HG02943 (cell line): ENCODE measurements around the gene AXIN2.

Experiments
- ATAC-seq: cut with Tn5 transposase; IDR thresholded peaks from one replicate; pipeline ENCODE4 v1.9.1; 2021; ENCODE audit warnings: mild to moderate bottlenecking, low read depth, moderate library complexity; ENCODE audit not compliant: unreplicated experiment

The AXIN2 gene, protein sequence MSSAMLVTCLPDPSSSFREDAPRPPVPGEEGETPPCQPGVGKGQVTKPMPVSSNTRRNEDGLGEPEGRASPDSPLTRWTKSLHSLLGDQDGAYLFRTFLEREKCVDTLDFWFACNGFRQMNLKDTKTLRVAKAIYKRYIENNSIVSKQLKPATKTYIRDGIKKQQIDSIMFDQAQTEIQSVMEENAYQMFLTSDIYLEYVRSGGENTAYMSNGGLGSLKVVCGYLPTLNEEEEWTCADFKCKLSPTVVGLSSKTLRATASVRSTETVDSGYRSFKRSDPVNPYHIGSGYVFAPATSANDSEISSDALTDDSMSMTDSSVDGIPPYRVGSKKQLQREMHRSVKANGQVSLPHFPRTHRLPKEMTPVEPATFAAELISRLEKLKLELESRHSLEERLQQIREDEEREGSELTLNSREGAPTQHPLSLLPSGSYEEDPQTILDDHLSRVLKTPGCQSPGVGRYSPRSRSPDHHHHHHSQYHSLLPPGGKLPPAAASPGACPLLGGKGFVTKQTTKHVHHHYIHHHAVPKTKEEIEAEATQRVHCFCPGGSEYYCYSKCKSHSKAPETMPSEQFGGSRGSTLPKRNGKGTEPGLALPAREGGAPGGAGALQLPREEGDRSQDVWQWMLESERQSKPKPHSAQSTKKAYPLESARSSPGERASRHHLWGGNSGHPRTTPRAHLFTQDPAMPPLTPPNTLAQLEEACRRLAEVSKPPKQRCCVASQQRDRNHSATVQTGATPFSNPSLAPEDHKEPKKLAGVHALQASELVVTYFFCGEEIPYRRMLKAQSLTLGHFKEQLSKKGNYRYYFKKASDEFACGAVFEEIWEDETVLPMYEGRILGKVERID

DNA sequence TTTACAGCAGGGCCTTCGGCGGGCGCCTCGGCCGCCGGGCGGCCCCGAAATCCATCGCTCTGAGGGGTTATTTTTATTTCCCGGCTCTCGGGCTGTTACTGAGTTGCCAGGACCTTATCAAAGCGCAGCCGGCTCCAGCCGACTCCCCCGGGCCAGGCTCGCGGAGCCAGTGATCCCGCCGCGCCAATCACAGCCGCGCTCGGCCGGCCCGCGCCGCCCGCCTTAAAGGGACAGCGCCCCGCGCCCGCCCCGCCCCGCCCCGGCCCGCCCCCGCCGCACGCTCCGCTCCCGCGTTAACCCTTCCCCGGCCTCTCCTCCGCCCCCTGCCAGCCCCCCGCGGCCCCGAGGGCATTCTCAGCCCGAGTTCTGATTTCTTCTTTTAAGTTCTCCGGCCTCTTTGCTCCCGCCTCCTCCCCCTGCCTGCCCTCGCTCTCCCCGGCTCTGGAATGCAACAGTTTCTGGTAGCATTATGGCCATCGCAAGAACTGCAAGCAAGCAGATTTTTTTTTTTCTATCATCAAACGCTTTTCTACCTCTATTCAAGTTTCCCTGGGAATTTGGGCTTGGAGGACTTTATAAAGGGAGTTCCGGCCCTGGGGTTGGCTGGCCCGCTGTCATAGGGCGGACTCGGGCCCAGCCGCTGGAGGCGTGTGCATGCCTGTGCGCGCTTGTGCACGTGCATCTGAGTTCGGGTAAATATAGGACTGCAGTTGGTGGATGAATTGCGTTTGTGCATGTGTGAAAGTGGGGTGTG lies at the start of gene AXIN2:
TSS of gene AXIN2 (minus strand) at position 197 of the 754 bp plus-strand sequence. CDS start 3,028 bp downstream, outside the sequence.
- peak; percentile 68 for ATAC-seq

DNA sequence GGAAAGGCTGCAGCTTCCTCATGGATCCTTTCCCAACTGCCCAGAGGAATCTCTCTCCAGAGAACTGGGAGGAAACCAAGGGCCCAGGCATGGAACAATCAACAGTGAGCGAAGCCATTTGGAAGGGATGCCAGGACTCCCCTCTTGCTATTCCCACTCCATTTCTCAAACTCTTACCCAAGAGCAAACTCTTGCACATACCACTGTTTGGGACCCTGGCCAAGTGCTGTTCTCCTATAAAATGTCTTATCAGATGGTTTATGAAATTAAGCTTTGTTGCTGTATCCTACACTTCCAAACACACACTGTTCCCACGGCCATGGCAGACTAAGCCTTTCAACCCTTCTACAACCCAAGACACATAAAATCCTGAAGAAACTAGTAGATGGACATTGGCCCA lies 48.3 kb upstream of the AXIN2 start:
- no peak for ATAC-seq

DNA sequence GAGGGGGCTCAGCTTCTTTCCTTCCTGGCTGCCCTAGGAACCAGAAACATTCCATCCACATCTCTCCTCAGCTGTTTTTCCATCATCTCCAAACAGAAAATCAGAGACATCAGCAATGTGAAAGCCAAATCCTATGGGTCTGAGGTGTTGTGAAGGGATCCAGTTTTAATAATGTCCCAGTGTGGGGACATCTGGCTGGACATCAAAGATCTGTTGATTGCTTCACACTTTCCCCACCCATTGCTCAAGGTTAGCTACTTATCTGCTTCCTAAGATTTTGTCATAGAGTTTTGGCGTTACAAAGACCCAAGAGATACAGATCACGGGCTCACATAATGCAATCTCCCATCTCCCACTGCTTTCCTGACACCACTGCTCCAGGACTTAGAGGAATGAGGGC lies 47.8 kb upstream of the AXIN2 start:
- ATAC-seq = no peak

DNA sequence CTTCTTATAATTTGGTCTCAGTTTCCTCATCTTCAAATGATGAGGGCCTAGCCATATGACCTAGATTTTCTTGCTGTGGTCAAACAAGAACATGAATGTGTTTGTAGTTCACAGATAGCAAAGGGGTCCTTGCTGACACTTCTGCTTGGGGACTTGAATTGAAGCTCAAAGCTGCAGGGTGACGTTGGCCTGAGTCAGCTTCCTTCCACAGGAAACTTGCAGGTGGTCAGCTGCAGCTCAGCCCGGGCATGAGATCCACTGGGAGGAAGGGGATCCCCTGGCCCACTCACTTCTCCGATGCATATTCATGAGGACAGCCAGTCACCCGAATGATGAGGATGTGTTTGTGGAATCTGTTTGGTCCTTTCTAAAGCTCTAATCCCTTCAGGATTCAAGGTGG lies 42.6 kb upstream of the AXIN2 start:
- no peak for ATAC-seq

DNA sequence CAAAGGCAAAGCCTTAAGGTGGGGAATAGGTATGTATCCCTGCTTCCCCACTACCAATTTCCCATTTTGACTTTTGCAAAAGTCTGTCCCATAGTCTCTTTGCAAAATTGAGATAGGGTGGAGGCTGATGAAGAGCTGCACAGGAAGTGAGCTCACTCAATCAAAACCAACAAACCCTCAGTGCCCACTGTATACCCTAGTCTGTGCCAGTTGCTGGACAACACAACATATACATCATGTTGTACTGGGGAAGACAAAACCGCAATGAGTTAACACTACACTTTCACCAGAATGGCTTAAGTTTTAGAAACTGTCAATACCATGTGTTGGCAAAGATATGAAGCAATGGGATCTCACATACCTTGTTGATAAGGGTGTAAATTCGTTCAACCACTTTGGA lies 40.4 kb upstream of the AXIN2 start:
- ATAC-seq = no peak

DNA sequence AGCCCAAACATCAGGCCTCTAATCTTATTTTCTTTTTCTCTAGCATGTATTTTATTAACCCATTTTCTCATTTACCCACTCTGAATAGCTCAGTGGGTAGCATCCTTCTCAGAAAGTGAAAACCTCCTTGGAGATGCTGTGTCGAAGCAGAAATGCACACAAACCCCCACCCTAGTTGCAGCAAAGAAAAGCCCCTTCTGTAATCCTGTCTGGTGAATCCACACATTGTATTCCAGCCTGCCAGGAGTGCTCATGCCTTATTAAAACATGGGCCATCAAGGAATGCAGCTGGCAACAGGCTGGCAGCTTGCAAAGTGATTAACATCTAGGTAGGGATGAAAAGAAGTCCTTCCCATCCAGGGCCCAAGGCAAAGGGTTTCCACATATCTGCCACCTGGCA lies 39.7 kb upstream of the AXIN2 start:
- no peak for ATAC-seq

DNA sequence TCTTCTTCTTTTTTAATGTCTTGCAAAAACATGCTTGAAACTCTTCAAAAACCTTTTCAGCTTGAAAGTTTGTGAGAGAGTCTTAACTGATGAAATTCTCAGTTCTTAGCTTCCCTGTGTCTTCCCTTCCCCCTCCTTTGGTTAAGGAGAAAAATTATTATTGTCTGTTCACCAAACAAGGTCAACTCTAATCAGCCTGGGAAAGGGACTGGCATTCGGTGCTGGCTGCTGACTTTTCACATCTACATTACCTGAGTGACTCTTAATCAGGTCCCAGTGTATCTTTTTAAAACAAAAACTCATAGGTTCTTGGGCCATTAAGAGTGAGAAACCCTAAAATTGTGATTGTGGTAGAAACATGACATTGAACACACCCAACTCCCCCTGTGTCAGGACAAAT lies 39.1 kb upstream of the AXIN2 start:
- ATAC-seq = no peak

DNA sequence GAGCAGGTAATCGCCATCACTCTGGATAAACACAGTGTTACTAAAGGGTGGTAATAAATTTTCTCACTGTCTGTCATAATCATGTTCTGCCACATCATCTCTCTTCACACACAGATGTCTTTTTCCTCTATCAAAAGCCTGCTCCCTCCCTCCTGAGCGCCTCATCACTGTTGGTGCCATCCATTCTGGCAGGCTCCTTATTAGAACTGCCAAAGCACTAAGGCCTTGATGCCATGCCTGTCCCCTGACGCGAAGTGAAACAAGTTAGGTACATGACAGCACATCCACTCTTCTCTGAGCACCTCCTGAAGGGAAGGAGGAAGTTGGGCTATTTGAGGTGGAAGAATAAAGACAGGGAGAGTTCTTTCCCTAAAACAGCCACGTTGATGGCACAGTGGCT lies 38.2 kb upstream of the AXIN2 start:
- no peak for ATAC-seq

DNA sequence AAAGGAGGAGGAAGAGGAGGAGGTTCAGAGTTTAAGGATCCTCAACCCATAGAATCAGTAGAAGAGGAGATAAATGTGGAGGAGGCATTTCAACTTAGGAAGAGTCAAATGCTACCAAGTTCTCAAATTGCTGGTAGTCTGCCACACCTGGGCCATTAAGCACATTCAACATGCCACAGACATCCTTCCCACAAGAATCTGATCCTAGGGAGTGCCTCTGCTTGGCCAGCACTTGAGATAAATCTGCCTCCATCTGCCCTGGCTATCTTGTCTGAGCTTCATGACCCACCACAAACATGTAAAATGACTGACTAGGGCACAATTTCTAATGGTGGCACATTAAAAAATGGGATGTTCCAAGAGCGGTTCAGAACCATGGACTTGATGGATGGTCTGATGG lies 37.3 kb upstream of the AXIN2 start:
- no peak for ATAC-seq

DNA sequence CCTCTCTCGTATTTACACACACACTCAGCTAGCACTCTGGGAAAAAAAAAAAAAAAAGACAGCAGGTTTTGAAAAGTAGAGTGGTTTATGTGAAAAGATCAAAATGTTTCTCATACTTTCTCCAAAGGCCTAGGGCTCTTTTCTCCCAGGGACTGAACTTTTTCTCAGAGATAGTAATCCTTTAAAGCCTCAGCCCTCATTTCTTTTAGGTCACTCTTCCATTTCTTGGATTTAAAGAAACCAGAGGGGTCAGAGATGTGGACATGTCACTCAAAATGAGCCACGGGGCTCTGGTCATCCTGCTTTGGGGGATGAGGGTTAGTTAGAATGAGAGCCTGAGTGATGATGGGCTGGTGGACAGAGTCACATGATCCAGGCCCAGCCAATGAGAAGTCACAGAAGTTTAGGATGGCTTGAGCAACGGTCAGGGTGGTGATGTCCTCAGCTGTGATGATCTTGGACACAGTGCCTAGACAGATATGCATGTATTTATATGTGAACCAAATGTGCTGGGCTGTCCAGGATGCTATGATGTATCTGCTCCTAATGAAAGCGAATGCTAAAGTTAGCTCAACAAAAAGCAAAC lies 33.7 kb upstream of the AXIN2 start:
- ATAC-seq = no peak

DNA sequence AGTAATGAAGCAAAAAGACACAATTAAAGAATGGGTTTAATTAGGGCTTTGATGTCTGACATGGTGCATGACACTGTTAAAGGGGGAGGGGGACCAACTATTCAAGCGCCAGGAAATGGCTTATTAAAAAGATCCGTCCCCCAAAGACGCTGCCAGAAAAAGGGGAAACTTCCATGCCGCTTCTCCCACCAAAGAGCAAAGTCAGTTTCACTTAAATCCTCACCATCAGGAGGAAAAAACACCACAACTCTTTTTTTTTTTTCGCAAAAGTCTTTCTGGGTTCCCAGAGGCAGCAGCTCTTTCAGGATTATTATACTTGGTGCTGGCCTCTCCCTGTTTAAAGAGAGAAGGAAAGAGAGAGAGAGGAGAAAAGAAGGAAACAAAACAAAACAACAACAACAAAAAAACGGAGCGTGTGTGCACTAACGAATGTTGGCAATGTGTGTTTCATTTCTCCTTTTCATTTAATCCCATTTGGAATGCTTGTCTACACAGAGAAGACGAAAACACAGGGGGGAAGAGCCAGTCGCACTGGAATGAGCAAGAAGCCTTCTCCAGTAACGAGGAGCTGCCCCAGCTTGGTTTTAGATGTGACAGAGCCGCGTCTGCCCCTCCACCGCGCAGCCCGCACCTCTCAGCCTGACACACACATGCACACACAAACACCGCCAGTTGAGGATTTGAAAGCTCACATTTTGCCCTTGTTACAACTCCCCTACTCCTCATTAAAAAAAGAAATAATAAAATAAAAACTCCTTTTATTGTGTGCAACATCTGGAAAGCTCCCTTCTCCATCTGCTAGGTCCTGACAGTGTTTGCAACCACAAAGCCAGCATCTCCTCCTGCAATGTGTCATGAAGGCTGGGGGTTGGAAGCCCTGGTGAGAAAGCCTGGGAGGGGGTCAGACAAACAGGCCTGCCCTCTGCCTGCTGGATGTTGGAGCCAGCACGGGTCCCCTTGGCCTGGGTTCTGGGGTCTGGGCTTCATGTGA lies 32.7 kb upstream of the AXIN2 start:
- no peak for ATAC-seq

DNA sequence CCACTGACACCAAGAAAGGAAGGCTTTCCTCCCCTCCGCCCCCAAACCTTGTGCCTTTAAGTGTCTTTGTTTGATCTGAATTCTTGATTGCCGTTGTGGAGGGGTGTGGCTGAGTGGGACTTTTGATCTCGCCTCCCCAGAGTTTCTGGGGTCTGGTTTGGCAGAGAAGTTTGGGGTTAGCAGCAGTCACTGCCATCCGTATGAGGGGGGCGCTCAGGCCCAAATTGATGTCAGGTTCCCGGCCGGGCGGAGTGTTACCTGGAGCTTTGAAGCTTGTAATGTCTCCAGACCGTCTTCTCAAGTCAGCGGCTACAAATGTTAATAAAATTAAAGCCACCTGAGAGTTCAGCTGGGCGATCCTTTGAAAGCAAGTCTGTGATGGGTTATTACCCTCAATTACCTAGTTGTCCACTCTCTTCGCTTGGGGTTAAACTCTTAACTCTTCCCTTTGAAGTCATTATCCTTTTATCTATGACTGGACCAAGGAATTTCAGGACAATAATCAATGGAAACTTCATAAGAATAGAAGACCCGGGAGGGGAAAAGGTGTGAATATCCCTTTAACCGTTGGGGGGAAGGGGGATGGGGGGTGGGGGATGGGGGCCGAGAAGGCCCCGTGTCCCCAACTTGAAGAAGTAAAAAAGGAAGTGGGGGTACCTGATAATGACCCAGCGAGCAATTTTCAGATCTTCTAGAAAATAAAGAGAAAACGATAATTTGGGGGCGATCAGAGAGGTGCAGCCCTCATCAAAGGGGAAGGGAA lies 31.8 kb upstream of the AXIN2 start:
- no peak for ATAC-seq

DNA sequence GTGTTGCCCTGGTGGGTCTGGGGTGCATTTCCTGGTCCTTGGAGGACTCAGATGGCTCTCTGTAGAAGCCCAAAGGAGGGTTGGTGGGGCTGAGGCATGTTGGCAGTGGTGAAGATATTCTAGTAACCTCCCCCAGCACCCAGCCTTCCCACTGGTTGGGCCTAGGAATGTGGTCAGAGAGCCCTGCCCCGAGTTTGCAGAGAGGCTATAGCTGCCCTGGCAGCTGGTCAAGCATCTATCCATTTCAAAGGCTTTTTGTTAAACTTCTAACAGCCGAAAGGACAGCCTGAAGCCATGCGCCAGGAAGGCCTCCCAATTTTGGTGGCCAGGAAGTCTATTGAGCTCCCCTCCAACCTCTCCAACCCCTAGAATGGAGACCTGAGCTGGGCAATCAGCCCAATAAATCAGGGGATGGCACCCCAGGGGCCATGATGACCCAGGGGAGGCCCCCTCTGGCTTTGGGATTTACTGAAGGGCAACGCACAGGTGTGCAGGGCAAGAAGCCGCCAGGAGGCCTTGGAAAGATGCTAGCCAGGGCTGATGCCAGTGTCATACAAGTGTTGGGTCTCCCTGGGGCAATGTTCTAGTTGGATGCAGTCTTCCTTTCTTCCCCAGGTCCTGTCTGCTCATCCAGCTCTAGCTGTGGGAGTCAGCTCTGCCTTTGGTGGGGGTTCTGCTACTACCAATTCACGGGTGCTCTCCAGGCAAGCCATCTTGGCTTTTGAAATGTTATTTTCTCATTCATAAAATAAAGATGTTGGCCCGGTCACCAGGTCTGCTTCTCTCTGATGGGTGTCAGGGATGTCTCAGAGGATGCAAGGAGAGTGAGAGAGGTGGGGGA lies 30.9 kb upstream of the AXIN2 start:
- no peak for ATAC-seq

DNA sequence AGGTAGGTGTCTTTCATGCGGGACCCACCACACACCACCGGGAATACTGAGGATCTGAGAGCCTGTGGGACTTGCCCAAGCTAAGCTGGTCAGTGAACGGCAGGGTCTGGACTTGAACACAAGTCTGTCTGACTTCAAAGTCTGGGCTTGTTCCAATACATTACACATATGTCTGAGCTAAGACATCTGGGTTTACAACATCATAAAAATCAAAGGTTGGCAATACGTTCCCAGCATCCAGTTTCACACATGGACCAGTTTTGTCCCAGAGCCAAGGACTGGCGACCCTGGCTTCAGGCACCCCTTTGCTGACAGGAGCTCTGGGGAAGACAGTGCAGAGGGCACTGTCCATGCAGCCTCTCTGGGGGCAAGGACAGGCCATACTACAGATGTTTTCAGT lies 27.9 kb upstream of the AXIN2 start:
- no peak for ATAC-seq

DNA sequence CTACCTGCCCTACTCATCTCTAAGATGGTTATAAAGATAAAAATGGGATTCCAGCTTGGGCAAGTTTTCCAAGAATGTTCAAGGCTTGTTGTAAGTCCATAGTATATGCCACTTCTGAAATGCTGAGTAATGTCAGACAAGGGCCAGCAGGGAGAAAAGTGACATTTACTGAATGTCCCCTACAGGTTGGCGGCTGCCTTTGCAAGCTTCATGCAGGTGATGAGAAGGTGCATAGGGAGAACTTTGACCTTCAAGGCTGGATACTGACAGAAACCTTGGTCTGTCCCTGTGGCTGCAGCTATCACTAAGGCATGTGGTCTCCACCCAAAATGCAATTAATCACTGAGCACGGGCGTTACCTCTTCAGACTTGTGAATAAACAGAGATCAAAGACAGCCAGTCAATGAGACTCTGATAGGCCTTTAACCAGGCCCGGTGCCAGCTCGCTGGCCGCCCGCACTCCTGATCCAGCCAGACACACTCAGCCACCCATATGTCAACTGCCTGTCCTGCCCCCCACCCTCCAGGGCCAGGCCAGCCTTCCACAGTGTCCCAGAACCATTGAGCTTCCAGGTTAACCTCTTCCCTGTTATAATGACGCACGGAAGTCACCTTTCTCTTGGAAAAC lies 26.8 kb upstream of the AXIN2 start:
- no peak for ATAC-seq

DNA sequence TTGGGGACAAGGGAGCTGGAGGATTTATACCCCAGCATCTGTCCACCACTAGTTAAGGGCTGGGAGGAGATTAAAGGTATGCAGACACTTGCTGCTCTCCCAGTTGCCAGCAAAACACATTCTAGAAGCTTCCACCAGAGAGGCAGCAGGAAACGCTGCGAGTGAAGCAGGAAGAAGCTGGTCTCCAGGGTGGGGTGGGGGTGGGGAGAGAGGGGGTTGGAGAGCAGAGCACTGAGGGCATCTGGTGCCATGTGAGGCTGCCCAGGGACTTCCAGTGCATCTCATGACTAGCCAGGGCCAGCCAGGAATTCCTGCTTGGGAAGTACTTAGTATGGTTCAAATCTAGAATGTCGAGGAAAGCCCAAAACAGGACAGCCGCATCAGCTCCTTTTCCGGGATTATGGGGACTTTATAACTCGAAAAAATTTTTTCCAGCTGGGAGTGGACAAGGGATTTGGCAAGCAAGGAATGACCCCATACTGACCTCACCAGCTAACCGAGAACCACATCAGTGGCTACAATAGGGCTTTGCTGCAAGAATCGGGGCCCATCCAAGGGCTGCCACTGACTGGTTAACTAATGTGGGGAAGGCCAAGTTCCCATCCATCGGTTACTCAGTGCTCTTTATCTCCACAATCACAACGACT lies 26.2 kb upstream of the AXIN2 start:
- no peak for ATAC-seq

DNA sequence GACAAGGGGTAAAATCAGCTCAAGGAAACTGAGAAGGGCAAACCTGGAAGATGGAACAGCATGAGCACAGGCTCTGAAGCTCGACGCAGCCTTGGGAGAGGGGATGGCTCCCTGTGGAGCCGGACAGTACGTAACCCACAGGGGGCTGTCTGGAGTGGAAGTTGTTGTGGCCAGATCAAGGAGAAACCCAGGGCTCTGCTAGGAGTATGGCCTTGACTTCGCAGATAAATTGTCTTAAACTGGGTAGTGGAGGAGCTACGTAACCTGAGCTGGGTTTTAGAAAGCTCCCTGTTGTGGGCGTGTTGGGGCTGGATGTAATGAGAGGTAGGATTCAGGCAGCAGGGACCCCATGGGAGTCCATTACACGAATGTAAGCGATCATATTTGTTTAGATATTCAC lies 25.5 kb upstream of the AXIN2 start:
- no peak for ATAC-seq
